Measurements from ENCODE around the gene TLE4.
"Not testable (repeated sequence)": the region's sequence is repeated elsewhere in the genome, so short reads cannot be mapped to it uniquely, and the experiment has no call there.

TLE4 gene

GRCh38 chr9:79604149-79604548 lies 32.4 kb downstream of the TLE4 start:
- H3K14ac ChIP-seq (ENCODE audit: low read length in 2 of 2) = no peak overlapping the region
- peaks cover 15% of the 10 kb centered on the region for H3K9me3 ChIP-seq (ENCODE audit: control insufficient read depth, low read length)
- H4K8ac ChIP-seq (ENCODE audit: low read length) = no peak overlapping the region
- no peak overlapping the region for H3K4me3 ChIP-seq (ENCODE audit: insufficient read depth in 1 of 2, low read depth in 1 of 2, low read length in 2 of 2)
- no peak overlapping the region for H3K23ac ChIP-seq (ENCODE audit: low read length in 2 of 2)
- H2BK12ac ChIP-seq (ENCODE audit: low read length in 2 of 2) = no peak overlapping the region
- H4K91ac ChIP-seq (ENCODE audit: low read length) = no peak overlapping the region
- no peak overlapping the region for H2BK5ac ChIP-seq (ENCODE audit: low read depth, low read length, poor library complexity, severe bottlenecking)
- H2AFZ ChIP-seq (ENCODE audit: low read depth, low read length) = no peak overlapping the region
- peaks cover 0 to 3% of the 10 kb centered on the region in 2 experiments for H3K36me3 ChIP-seq (ENCODE audit: control insufficient read depth in 1 of 2, insufficient read depth in 2 of 2, low read depth in 1 of 2, low read length in 2 of 2)
- H3K18ac ChIP-seq (ENCODE audit: low read depth in 1 of 2, low read length in 2 of 2) = no peak overlapping the region
- no peak for DNase-seq
- H3K4me2 ChIP-seq (ENCODE audit: low read length, poor library complexity, severe bottlenecking) = no peak overlapping the region
- H3K9ac ChIP-seq (ENCODE audit: low read length) = no peak overlapping the region
- peaks cover 14% of the 10 kb centered on the region for H3K79me1 ChIP-seq (replicated peaks; ENCODE audit: low read length, poor library complexity, severe bottlenecking)
- no peaks in the 10 kb centered on the region for H3K27me3 ChIP-seq (ENCODE audit: control insufficient read depth in 1 of 2, insufficient read depth in 1 of 2, low read length in 2 of 2)
- H3K4me1 ChIP-seq (ENCODE audit: control insufficient read depth, insufficient read depth, low read depth, low read length) = peaks cover 1% of the 10 kb centered on the region
- H2AK5ac ChIP-seq (ENCODE audit: low read length, severe bottlenecking) = no peak overlapping the region
- H2BK120ac ChIP-seq (ENCODE audit: low read depth, low read length) = no peak overlapping the region
- no peak overlapping the region for H3K27ac ChIP-seq (ENCODE audit: low read length, poor library complexity, severe bottlenecking)
- no peak overlapping the region for H3K4ac ChIP-seq (ENCODE audit: low read depth in 1 of 2, low read length in 2 of 2)
- no peak overlapping the region for H2BK15ac ChIP-seq (ENCODE audit: low read depth, poor library complexity, severe bottlenecking)

- Histone ChIP-seq H4K91ac (ENCODE audit: low read length) (no peak overlapping the region), H2BK120ac (ENCODE audit: low read depth, low read length) (no peak overlapping the region), H4K8ac (ENCODE audit: low read length) (no peak overlapping the region), H3K27ac (ENCODE audit: low read length, poor library complexity, severe bottlenecking) (no peak overlapping the region), H3K14ac (ENCODE audit: low read length in 2 of 2) (no peak overlapping the region), H3K4me2 (ENCODE audit: low read length, poor library complexity, severe bottlenecking) (no peak overlapping the region), H2BK15ac (ENCODE audit: low read depth, poor library complexity, severe bottlenecking) (no peak overlapping the region), H3K18ac (ENCODE audit: low read depth in 1 of 2, low read length in 2 of 2) (peak overlapping the region in 1 of 2 experiments; percentile 29), H2AK5ac (ENCODE audit: low read length, severe bottlenecking) (peak overlapping the region; percentile 75), H3K27me3 (ENCODE audit: control insufficient read depth in 1 of 2, insufficient read depth in 1 of 2, low read length in 2 of 2) (no peaks in the 10 kb centered on the region), H3K79me1 (replicated peaks; ENCODE audit: low read length, poor library complexity, severe bottlenecking) (peaks cover 14% of the 10 kb centered on the region), H3K4me3 (ENCODE audit: insufficient read depth in 1 of 2, low read depth in 1 of 2, low read length in 2 of 2) (no peak overlapping the region), H3K23ac (ENCODE audit: low read length in 2 of 2) (no peak overlapping the region), H3K36me3 (ENCODE audit: control insufficient read depth in 1 of 2, insufficient read depth in 2 of 2, low read depth in 1 of 2, low read length in 2 of 2) (peaks cover 0 to 3% of the 10 kb centered on the region in 2 experiments), H2AFZ (ENCODE audit: low read depth, low read length) (no peak overlapping the region), H3K9me3 (ENCODE audit: control insufficient read depth, low read length) (peaks cover 15% of the 10 kb centered on the region), H3K9ac (ENCODE audit: low read length) (no peak overlapping the region), H2BK5ac (ENCODE audit: low read depth, low read length, poor library complexity, severe bottlenecking) (no peak overlapping the region), H3K4ac (ENCODE audit: low read depth in 1 of 2, low read length in 2 of 2) (no peak overlapping the region), H3K4me1 (ENCODE audit: control insufficient read depth, insufficient read depth, low read depth, low read length) (peaks cover 1% of the 10 kb centered on the region), H2BK12ac (ENCODE audit: low read length in 2 of 2) (peak overlapping the region in 1 of 2 experiments; percentile 33)
- DNase-seq = no peak
- 100% methylated on average over 2 of the region's 5 CpGs for WGBS
Observed at GRCh38 chr9:79604921-79605562, 33.3 kb downstream of the TLE4 start.

GRCh38 chr9:79606529-79606928 lies 34.8 kb downstream of the TLE4 start:
- H3K27ac ChIP-seq (ENCODE audit: low read length, poor library complexity, severe bottlenecking); H2BK12ac ChIP-seq (ENCODE audit: low read length in 2 of 2); H3K23ac ChIP-seq (ENCODE audit: low read length in 2 of 2); H3K27me3 ChIP-seq (ENCODE audit: control insufficient read depth in 1 of 2, insufficient read depth in 1 of 2, low read length in 2 of 2); H3K18ac ChIP-seq (ENCODE audit: low read depth in 1 of 2, low read length in 2 of 2); H4K8ac ChIP-seq (ENCODE audit: low read length); H4K91ac ChIP-seq (ENCODE audit: low read length); H3K36me3 ChIP-seq (ENCODE audit: control insufficient read depth in 1 of 2, insufficient read depth in 2 of 2, low read depth in 1 of 2, low read length in 2 of 2); H2AK5ac ChIP-seq (ENCODE audit: low read length, severe bottlenecking); H2AFZ ChIP-seq (ENCODE audit: low read depth, low read length); H3K4ac ChIP-seq (ENCODE audit: low read depth in 1 of 2, low read length in 2 of 2); H3K4me3 ChIP-seq (ENCODE audit: insufficient read depth in 1 of 2, low read depth in 1 of 2, low read length in 2 of 2); H2BK120ac ChIP-seq (ENCODE audit: low read depth, low read length); H3K9ac ChIP-seq (ENCODE audit: low read length); H2BK5ac ChIP-seq (ENCODE audit: low read depth, low read length, poor library complexity, severe bottlenecking); H3K14ac ChIP-seq (ENCODE audit: low read length in 2 of 2); H3K4me1 ChIP-seq (ENCODE audit: control insufficient read depth, insufficient read depth, low read depth, low read length); DNase-seq; H2BK15ac ChIP-seq (ENCODE audit: low read depth, poor library complexity, severe bottlenecking); H3K4me2 ChIP-seq (ENCODE audit: low read length, poor library complexity, severe bottlenecking): not testable (repeated sequence)
- no CpG with 5 or more reads among the region's 1 CpG for WGBS
- Histone ChIP-seq H3K79me1 (replicated peaks; ENCODE audit: low read length, poor library complexity, severe bottlenecking) (peaks cover 10% of the 10 kb centered on the region), H3K9me3 (ENCODE audit: control insufficient read depth, low read length) (peaks cover 13% of the 10 kb centered on the region)

GRCh38 chr9:79609468-79610018 lies 37.8 kb downstream of the TLE4 start:
- no peak overlapping the region for H2BK12ac ChIP-seq (ENCODE audit: low read length in 2 of 2)
- H3K27ac ChIP-seq (ENCODE audit: low read length, poor library complexity, severe bottlenecking) = peak overlapping the region; percentile 88
- no peaks in the 10 kb centered on the region for H3K36me3 ChIP-seq (ENCODE audit: control insufficient read depth in 1 of 2, insufficient read depth in 2 of 2, low read depth in 1 of 2, low read length in 2 of 2)
- WGBS = 80% methylated on average over 1 of the region's 1 CpG
- no peak overlapping the region for H2BK15ac ChIP-seq (ENCODE audit: low read depth, poor library complexity, severe bottlenecking)
- H3K4me1 ChIP-seq (ENCODE audit: control insufficient read depth, insufficient read depth, low read depth, low read length) = peaks cover 3% of the 10 kb centered on the region
- no peak overlapping the region for H3K4me3 ChIP-seq (ENCODE audit: insufficient read depth in 1 of 2, low read depth in 1 of 2, low read length in 2 of 2)
- H3K4me2 ChIP-seq (ENCODE audit: low read length, poor library complexity, severe bottlenecking) = peak overlapping the region; percentile 50
- H2AFZ ChIP-seq (ENCODE audit: low read depth, low read length) = no peak overlapping the region
- no peak overlapping the region for H3K14ac ChIP-seq (ENCODE audit: low read length in 2 of 2)
- H3K79me1 ChIP-seq (replicated peaks; ENCODE audit: low read length, poor library complexity, severe bottlenecking) = peaks cover 3% of the 10 kb centered on the region
- H3K27me3 ChIP-seq (ENCODE audit: control insufficient read depth in 1 of 2, insufficient read depth in 1 of 2, low read length in 2 of 2) = no peaks in the 10 kb centered on the region
- no peaks in the 10 kb centered on the region for H3K9me3 ChIP-seq (ENCODE audit: control insufficient read depth, low read length)
- no peak overlapping the region for H2AK5ac ChIP-seq (ENCODE audit: low read length, severe bottlenecking)
- DNase-seq = no peak
- H2BK5ac ChIP-seq (ENCODE audit: low read depth, low read length, poor library complexity, severe bottlenecking) = no peak overlapping the region
- H3K23ac ChIP-seq (ENCODE audit: low read length in 2 of 2) = no peak overlapping the region
- H3K4ac ChIP-seq (ENCODE audit: low read depth in 1 of 2, low read length in 2 of 2) = no peak overlapping the region
- no peak overlapping the region for H3K9ac ChIP-seq (ENCODE audit: low read length)
- H3K18ac ChIP-seq (ENCODE audit: low read depth in 1 of 2, low read length in 2 of 2) = no peak overlapping the region
- H2BK120ac ChIP-seq (ENCODE audit: low read depth, low read length) = no peak overlapping the region
- no peak overlapping the region for H4K8ac ChIP-seq (ENCODE audit: low read length)
- H4K91ac ChIP-seq (ENCODE audit: low read length) = no peak overlapping the region
